HG02970 (cell line): ENCODE results near the gene ZNF284.

ENCODE experiments used
- ATAC-seq: cut with Tn5 transposase; IDR thresholded peaks from one replicate; pipeline ENCODE4 v1.9.1; 2021; ENCODE audit warnings: mild to moderate bottlenecking, moderate library complexity, moderate number of reproducible peaks; ENCODE audit not compliant: unreplicated experiment, low FRiP score

Gene ZNF284

DNA sequence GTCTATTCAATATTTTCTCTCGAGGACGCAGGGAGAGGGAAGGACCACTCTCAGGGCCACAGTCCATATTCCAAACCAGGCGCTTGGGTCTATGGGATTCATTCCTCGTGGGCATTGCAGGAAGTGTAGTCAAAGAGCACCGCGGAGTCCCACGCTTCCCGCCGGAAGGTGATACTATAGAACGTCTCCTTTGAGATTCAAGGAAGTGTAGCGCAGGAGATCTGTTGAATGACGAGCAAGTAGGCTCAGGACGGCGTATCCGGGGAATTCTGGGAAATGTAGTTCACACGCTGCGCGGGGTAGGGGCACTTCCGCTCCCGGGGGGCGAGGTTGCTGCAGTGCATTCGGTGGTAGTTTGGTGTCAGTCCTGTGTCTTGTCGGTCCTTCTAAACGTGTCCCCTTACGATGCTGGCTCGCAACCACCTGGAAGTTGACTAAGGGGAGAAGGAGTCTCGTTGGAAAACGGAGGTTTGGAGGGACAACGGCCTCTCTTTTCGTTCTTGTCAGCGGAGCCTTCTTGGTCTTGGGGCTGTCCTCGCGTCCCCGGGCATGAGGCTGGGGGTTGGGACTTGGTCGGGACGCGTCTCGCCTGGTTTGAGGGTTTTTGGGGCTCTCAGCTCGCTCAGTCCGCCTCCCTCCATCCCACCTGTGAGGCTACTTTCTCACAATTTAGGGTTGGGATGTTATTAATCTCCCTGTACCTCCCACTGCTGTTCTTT lies at the start of gene ZNF284:
Gene ZNF284 (plus strand): TSS at position 336 of the 719 bp plus-strand sequence. CDS start 4,231 bp downstream, outside the sequence.
- peak; percentile 95 for ATAC-seq

- ATAC-seq = no peak
These were observed 47.1 kb upstream of the ZNF284 start for GRCh38 chr19:44024900-44025216.

GRCh38 chr19:44025217-44025936 lies 46.6 kb upstream of the ZNF284 start, which contains the start of gene ZNF222:
ZNF222 (plus strand) TSS chr19:44025379; CDS start chr19:44025437, 58 bp downstream.
- peak; percentile 55 for ATAC-seq

GRCh38 chr19:44026622-44027021 lies 45.3 kb upstream of the ZNF284 start:
- ATAC-seq = no peak

DNA sequence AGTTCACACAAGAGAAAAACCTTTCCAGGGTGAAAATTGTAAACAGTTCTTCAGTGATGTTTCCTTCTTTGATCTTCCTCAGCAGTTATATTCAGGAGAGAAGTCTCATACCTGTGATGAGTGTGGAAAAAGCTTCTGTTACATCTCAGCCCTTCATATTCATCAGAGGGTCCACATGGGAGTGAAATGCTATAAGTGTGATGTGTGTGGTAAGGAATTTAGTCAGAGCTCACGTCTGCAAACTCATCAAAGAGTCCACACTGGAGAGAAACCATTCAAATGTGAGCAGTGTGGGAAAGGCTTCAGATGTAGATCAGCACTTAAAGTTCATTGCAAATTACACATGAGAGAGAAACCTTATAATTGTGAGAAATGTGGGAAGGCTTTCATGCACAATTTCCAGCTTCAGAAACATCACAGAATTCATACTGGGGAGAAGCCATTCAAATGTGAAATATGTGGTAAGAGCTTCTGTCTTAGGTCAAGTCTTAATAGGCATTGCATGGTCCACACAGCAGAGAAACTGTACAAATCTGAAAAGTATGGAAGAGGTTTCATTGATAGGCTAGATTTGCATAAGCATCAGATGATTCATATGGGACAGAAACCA lies 39.9 kb upstream of the ZNF284 start:
- no peak for ATAC-seq

- ATAC-seq = no peak
These were observed 29.8 kb upstream of the ZNF284 start for GRCh38 chr19:44042147-44042546.

- ATAC-seq = no peak
These were observed 21.0 kb upstream of the ZNF284 start for GRCh38 chr19:44050740-44051649.

- ATAC-seq = peak; percentile 68
These were observed 20.1 kb upstream of the ZNF284 start, which contains the start of gene ZNF223 for GRCh38 chr19:44051650-44052402. ZNF223 (plus strand) TSS chr19:44052036; CDS start chr19:44055177, 3,141 bp downstream.

DNA sequence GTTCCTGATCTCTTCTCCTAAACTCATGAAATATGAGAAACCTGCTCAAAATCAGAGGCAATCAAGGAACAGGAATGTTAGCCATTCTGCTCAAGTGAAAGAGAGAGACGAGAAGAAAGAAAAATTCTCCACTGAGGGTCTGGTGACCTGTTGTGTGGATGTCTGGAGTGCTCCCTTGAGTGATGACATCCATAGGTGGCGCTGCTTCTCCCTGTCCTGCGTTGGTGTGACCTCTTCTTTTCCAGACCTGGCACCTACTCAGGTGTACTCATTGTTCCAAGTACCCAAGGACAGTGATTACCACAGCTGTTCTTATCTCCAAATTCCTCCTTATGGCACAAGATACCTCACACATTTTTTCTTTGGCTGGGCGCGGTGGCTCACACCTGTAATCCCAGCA lies 16.1 kb upstream of the ZNF284 start:
- no peak for ATAC-seq

DNA sequence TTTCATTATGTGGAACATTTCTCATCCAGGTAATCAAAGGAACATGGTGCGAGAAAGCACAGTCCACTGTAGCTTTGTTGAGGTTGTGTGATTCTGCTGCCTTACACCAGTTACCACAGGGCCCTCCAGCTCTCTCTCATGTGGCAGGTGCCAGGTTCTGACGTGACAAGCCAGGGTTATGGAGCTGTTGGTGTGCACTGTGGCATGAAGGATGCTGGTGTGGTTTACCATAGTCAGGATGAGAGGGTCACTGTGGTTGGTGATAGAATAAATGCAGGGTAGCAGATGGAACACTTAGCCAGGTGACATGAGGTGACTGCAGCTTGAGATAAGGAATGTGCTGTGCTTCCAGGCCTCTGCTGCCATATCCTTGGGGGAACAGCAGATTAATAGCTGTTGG lies 12.7 kb upstream of the ZNF284 start:
- ATAC-seq = no peak

GRCh38 chr19:44061038-44061437 lies 10.9 kb upstream of the ZNF284 start:
- ATAC-seq = no peak

- no peak for ATAC-seq
These were observed 5.7 kb upstream of the ZNF284 start for GRCh38 chr19:44066305-44066704.

GRCh38 chr19:44069415-44069814 lies 2.5 kb upstream of the ZNF284 start:
- no peak for ATAC-seq

GRCh38 chr19:44072543-44073401 lies 813 bp downstream of the ZNF284 start:
- ATAC-seq = no peak

DNA sequence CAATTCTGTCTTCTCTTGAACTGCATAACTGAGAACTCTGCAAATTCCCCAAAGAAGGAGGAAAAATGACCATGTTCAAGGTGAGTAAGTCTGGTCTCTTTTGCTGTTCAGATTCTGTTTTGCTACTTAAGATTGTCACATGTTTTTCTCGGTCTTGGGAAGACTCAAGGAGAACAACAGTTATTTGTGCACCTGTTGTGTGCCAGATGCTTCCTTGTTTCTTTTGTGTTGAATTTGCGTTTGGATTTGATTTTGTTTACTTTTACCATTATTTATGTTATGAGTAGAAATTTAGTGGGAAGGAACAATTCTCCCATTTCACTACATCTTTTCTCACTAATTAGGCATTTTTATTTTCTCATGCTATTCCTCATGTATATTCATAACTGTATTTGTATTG lies 4.4 kb downstream of the ZNF284 start:
- no peak for ATAC-seq

DNA sequence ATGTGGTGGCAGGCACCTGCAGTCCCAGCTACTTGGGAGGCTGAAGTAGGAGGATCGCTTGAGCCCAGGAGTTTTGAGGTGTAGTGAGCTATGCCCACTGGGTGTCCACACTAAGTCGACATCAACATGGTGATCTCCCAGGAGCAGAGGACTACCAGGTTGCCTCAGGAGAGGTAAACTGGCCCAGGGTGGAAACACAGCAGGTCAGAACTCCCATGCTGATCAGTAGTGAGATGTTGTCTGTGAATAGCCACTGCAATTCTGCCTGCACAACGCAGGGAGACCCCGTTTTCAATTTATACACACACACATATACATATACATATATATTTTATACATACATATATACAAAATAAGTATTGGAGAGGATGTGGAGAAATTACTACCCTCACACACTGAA lies 20.1 kb downstream of the ZNF284 start:
- no peak for ATAC-seq

- ATAC-seq = peak; percentile 87
These were observed 22.2 kb downstream of the ZNF284 start, which contains the start of gene ZNF224 for GRCh38 chr19:44093931-44094765. ZNF224 (plus strand) TSS chr19:44094361; CDS start chr19:44097874, 3,513 bp downstream.

DNA sequence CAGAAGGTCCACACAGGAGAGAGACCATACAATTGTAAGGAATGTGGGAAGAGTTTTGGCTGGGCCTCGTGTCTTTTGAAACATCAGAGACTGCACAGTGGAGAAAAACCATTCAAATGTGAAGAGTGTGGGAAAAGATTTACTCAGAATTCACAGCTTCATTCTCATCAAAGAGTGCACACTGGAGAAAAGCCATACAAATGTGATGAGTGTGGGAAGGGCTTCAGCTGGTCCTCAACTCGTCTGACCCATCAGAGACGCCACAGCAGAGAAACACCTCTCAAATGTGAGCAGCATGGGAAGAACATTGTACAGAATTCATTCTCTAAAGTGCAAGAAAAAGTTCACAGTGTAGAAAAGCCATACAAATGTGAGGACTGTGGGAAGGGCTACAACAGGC lies 35.8 kb downstream of the ZNF284 start:
- no peak for ATAC-seq
